Adrenal gland (tissue), 5 donors: ENCODE data around the gene CAMK1D.

Source experiments
- POLR2A ChIP-seq, 2 donors: fragments of 450-650 bp; IDR thresholded peaks; one replicate each; pipeline ENCODE4 v1.6.1; 2017; ENCODE audit warnings: antibody characterized with exemption in 2 of 2, mild to moderate bottlenecking in 2 of 2, moderate library complexity in 1 of 2
- TF ChIP-seq, protein P1 (sequence below), 6 experiments: fragments of 450-650 bp in 4 of 6; fragments of 200-600 bp in 2 of 6; sonication (generic) in 1 of 6; IDR thresholded peaks; 1 replicate in 5 of 6; 2 replicates in 1 of 6; pipeline versions ENCODE4 v1.5.1 to v1.8.0; 2016 to 2021; ENCODE audit warnings: antibody characterized with exemption in 6 of 6, mild to moderate bottlenecking in 2 of 6, moderate library complexity in 1 of 6
- donor health status: DM: no; HTN: no; CAD: no.

DNA sequence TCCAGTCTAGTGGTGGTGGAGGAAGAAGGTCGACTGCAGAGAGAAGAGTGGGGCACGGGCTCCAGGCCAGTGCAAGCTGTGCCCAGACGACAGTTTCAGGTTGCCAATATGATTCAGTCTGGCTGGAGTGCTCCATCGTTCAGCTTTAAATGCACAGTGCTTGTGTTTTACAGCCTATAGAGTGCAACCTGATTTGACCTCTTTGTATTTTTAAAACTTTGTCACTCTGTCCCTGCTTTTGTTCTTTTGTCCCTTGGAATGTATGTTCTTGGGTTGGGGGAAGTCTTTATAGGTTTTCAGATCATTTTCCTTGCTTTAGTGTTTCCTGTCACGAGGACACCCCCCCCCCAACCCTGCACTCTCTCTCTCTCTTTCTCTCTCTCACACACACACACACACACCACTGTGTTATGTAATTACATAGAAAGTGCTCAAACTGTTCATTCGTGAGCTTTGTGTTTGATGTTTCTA is 198.0 kb downstream of the CAMK1D start:
- TF ChIP-seq, protein P1, sequence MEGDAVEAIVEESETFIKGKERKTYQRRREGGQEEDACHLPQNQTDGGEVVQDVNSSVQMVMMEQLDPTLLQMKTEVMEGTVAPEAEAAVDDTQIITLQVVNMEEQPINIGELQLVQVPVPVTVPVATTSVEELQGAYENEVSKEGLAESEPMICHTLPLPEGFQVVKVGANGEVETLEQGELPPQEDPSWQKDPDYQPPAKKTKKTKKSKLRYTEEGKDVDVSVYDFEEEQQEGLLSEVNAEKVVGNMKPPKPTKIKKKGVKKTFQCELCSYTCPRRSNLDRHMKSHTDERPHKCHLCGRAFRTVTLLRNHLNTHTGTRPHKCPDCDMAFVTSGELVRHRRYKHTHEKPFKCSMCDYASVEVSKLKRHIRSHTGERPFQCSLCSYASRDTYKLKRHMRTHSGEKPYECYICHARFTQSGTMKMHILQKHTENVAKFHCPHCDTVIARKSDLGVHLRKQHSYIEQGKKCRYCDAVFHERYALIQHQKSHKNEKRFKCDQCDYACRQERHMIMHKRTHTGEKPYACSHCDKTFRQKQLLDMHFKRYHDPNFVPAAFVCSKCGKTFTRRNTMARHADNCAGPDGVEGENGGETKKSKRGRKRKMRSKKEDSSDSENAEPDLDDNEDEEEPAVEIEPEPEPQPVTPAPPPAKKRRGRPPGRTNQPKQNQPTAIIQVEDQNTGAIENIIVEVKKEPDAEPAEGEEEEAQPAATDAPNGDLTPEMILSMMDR (IDR thresholded peaks at IDR 0.05) = no peak
- no peak for TF ChIP-seq POLR2A (IDR thresholded peaks at IDR 0.05)
